Liver (tissue), 9 donors: ENCODE data around the gene UNC45B. TPM values are rescaled to one million over a fixed set of nuclear protein-coding genes. Genes with fewer than 3 reads are reported as not detected.

Source experiments
- DNase-seq: peaks from one replicate; pipeline ENCODE4 v3.0.0-alpha.2; 2017; ENCODE audit warnings: low spot score
- H3K27ac ChIP-seq, 2 donors: one replicate each; pipeline ENCODE4 v1.7.0; 2013; ENCODE audit warnings: inconsistent platforms in 2 of 2, low read length in 2 of 2, control low read depth in 1 of 2, low read depth in 1 of 2, mild to moderate bottlenecking in 1 of 2
- H3K27me3 ChIP-seq, 4 donors: one replicate each; pipeline versions ENCODE4 v1.6.1 to v1.7.0; 2013; ENCODE audit warnings: low read length in 3 of 4, inconsistent platforms in 1 of 4, mild to moderate bottlenecking in 1 of 4, moderate library complexity in 1 of 4; ENCODE audit not compliant: control insufficient read depth in 4 of 4, insufficient read depth in 4 of 4
- H3K36me3 ChIP-seq, 4 donors: one replicate each; pipeline versions ENCODE4 v1.6.1 to v1.7.0; 2013; ENCODE audit warnings: low read length in 3 of 4, mild to moderate bottlenecking in 3 of 4, low read depth in 1 of 4, moderate library complexity in 1 of 4; ENCODE audit not compliant: control insufficient read depth in 4 of 4, insufficient read depth in 3 of 4
- H3K4me1 ChIP-seq, 4 donors: one replicate each; pipeline versions ENCODE4 v1.6.1 to v1.7.0; 2013; ENCODE audit warnings: low read length in 3 of 4, mild to moderate bottlenecking in 3 of 4, moderate library complexity in 1 of 4; ENCODE audit not compliant: control insufficient read depth in 4 of 4, insufficient read depth in 4 of 4
- H3K4me3 ChIP-seq, 3 donors: one replicate each; pipeline versions ENCODE4 v1.6.1 to v1.7.0; 2013; ENCODE audit warnings: low read length in 3 of 3, control low read depth in 1 of 3, low read depth in 1 of 3, mild to moderate bottlenecking in 1 of 3
- H3K9ac ChIP-seq, 2 donors: one replicate each; pipeline ENCODE4 v1.7.0; 2013; ENCODE audit warnings: low read length in 2 of 2, mild to moderate bottlenecking in 2 of 2, moderate library complexity in 2 of 2, control low read depth in 1 of 2, low read depth in 1 of 2
- H3K9me3 ChIP-seq, 4 donors: one replicate each; pipeline versions ENCODE4 v1.6.1 to v1.7.0; 2013; ENCODE audit warnings: low read length in 3 of 4; ENCODE audit not compliant: control insufficient read depth in 4 of 4
- FOXA1 ChIP-seq: IDR thresholded peaks from 2 replicates; pipeline ENCODE4 v1.6.1; 2016; ENCODE audit warnings: antibody characterized with exemption
- FOXA2 ChIP-seq: IDR thresholded peaks from 2 replicates; pipeline ENCODE4 v1.6.1; 2016; ENCODE audit warnings: antibody characterized with exemption
- GABPA ChIP-seq, 2 donors: IDR thresholded peaks in 1 of 2; conservative IDR thresholded peaks in 1 of 2; 2 replicates each; pipeline ENCODE4 v1.6.1; 2016; ENCODE audit warnings: antibody characterized with exemption in 2 of 2, mild to moderate bottlenecking in 1 of 2, moderate library complexity in 1 of 2
- HNF4A ChIP-seq, 2 donors: conservative IDR thresholded peaks; 2 replicates each; pipeline ENCODE4 v1.6.1; 2016; ENCODE audit warnings: antibody characterized with exemption in 2 of 2, mild to moderate bottlenecking in 2 of 2
- JUND ChIP-seq, 2 donors: IDR thresholded peaks; 2 replicates each; pipeline ENCODE4 v1.6.1; 2016; ENCODE audit warnings: antibody characterized with exemption in 2 of 2
- NR2F2 ChIP-seq: IDR thresholded peaks from 2 replicates; pipeline ENCODE4 v1.6.1; 2016; ENCODE audit warnings: antibody characterized with exemption
- RAD21 ChIP-seq, 2 donors: IDR thresholded peaks; 2 replicates each; pipeline ENCODE4 v1.6.1; 2016; ENCODE audit warnings: antibody characterized with exemption in 2 of 2, mild to moderate bottlenecking in 2 of 2
- RXRA ChIP-seq, 2 donors: IDR thresholded peaks; 2 replicates each; pipeline ENCODE4 v1.6.1; 2017 to 2018; ENCODE audit warnings: antibody characterized with exemption in 2 of 2, mild to moderate bottlenecking in 1 of 2
- SP1 ChIP-seq: IDR thresholded peaks from 2 replicates; pipeline ENCODE4 v1.6.1; 2018; ENCODE audit warnings: antibody characterized with exemption, mild to moderate bottlenecking
- WGBS: extraction: QIAGEN DNeasy Blood & Tissue Kit; methylation state at CpG from one replicate; pipeline ENCODE4 v1.1.7; 2013; 5-methylcytosine and 5-hydroxymethylcytosine counted together
- polyA plus RNA-seq, 2 donors: library from polyadenylated mRNA; stranded (reverse) in 1 of 2; unstranded in 1 of 2; fragments of 200-250 nt in 1 of 2; fragments of >200 nt in 1 of 2; fragmentation: Nextera tagmentation in 1 of 2; extraction: Ambion mirVana in 1 of 2; gene quantifications; one replicate each; pipeline versions ENCODE4 v1.2.1 to v1.2.3, GENCODE V29; 2013 to 2015
- total RNA-seq, 2 donors: library from RNA; depleted of rRNA; stranded (reverse); fragments of >200 nt; gene quantifications; one replicate each; pipeline ENCODE4 v1.2.3, GENCODE V29; 2014
- TF ChIP-seq, protein P1 (sequence below): IDR thresholded peaks from 2 replicates; pipeline ENCODE4 v1.6.1; 2016; ENCODE audit warnings: antibody characterized with exemption, mild to moderate bottlenecking
- TF ChIP-seq, protein P2 (sequence below): IDR thresholded peaks from 2 replicates; pipeline ENCODE4 v1.6.1; 2016; ENCODE audit warnings: antibody characterized with exemption
- TF ChIP-seq, protein P3 (sequence below): fragments of 150-350 bp; IDR thresholded peaks from 2 replicates; pipeline ENCODE4 v1.5.1; 2017; ENCODE audit warnings: improper control_type of control experiment, low read depth, low read length; ENCODE audit not compliant: missing input control
- TF ChIP-seq, protein P4 (sequence below): IDR thresholded peaks from 2 replicates; pipeline ENCODE4 v1.6.1; 2016; ENCODE audit warnings: antibody characterized with exemption
- donor health status: healthy.
- donor health status: healthy.
- donor health status: healthy.
- donor health status: healthy.
- donor health status: healthy.

UNC45B gene
- total and polyA plus RNA-seq, 4 donors = 0.02 to 0.09 TPM; not detected in 2

DNA sequence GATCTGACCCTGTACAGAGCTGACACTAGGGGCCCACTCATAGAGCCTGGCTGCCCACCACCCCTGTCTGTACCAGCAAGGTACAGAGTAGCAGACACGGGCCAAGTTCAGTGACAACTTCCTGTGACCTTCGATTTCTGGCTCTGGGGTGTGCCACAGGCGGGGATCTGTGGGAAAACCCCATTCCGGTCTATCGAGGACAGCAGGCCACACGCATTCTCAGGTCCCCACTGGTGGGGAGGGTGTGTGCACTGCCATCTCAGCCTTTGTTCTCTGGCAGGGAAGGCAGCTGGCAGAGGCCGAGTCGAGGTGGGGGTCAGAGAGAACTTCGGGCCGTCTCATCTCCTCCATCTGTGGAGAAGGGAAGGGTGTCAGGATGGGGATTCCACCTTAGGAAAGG lies 15.5 kb upstream of the UNC45B start:
- H3K9me3 ChIP-seq = no peaks in the 10 kb centered on the region
- H3K4me3 ChIP-seq = no peak overlapping the region
- H3K27ac ChIP-seq = no peak overlapping the region
- TF ChIP-seq, protein P1, sequence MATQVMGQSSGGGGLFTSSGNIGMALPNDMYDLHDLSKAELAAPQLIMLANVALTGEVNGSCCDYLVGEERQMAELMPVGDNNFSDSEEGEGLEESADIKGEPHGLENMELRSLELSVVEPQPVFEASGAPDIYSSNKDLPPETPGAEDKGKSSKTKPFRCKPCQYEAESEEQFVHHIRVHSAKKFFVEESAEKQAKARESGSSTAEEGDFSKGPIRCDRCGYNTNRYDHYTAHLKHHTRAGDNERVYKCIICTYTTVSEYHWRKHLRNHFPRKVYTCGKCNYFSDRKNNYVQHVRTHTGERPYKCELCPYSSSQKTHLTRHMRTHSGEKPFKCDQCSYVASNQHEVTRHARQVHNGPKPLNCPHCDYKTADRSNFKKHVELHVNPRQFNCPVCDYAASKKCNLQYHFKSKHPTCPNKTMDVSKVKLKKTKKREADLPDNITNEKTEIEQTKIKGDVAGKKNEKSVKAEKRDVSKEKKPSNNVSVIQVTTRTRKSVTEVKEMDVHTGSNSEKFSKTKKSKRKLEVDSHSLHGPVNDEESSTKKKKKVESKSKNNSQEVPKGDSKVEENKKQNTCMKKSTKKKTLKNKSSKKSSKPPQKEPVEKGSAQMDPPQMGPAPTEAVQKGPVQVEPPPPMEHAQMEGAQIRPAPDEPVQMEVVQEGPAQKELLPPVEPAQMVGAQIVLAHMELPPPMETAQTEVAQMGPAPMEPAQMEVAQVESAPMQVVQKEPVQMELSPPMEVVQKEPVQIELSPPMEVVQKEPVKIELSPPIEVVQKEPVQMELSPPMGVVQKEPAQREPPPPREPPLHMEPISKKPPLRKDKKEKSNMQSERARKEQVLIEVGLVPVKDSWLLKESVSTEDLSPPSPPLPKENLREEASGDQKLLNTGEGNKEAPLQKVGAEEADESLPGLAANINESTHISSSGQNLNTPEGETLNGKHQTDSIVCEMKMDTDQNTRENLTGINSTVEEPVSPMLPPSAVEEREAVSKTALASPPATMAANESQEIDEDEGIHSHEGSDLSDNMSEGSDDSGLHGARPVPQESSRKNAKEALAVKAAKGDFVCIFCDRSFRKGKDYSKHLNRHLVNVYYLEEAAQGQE = no peak
- TF ChIP-seq HNF4A (conservative IDR thresholded peaks at IDR 0.05) (no peak), SP1 (no peak)
- peaks cover 8 to 62% (median 40%) of the 10 kb centered on the region in 4 donors for H3K36me3 ChIP-seq
- peaks cover 0 to 6% (median 0%) of the 10 kb centered on the region in 4 donors for H3K4me1 ChIP-seq
- H3K9ac ChIP-seq = no peak overlapping the region
- DNase-seq = no peak
- WGBS = 42% methylated on average over 10 of the region's 10 CpGs
- H3K27me3 ChIP-seq = no peaks in the 10 kb centered on the region

DNA sequence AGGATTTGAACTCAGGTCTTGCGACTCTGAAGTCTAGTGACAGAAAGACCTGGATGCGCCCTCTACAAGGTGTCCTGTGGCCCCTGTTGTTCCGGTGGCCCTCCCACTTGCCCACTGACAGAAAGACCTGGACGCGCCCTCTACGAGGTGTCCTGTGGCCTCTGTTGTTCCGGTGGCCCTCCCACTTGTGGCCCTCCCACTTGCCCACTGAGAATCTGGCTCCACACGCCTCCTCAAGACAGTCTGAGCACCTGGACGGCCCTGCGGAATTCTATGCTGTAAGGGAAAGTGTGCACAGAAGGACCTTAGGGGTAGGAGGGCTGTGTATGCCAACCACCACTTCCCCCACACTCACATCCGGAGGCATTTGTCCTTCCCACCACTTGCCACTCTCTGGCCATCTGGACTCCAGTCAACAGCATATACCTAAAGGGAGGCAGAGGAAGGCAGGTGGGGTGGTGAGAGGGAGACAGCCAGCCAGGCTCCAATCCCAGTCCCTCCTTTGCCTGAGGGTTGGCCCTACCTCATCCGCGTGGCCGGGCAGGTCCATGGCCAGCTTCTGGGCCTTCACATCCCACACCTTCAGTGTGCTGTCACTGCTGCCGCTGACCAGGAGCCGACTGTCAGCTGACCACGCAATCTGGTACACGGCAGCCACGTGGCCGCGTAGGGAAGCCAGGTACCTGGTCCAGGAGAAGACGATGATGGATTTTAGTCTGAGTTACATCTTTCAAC lies 14.6 kb upstream of the UNC45B start:
- no peaks in the 10 kb centered on the region for H3K27me3 ChIP-seq
- H3K36me3 ChIP-seq = peaks cover 8 to 71% (median 48%) of the 10 kb centered on the region in 4 donors
- no peak overlapping the region for H3K9ac ChIP-seq
- H3K4me1 ChIP-seq = peaks cover 0 to 6% (median 0%) of the 10 kb centered on the region in 4 donors
- H3K27ac ChIP-seq = no peak overlapping the region
- 97% methylated on average over 22 of the region's 22 CpGs for WGBS
- no peak for DNase-seq
- no peak overlapping the region for H3K4me3 ChIP-seq
- H3K9me3 ChIP-seq = no peaks in the 10 kb centered on the region
- TF ChIP-seq, protein P2, sequence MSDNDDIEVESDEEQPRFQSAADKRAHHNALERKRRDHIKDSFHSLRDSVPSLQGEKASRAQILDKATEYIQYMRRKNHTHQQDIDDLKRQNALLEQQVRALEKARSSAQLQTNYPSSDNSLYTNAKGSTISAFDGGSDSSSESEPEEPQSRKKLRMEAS = no peak
- TF ChIP-seq JUND (IDR thresholded peaks at IDR 0.05) = no peak
- no peak for TF ChIP-seq RAD21 (IDR thresholded peaks at IDR 0.05)
- TF ChIP-seq FOXA2 = no peak

DNA sequence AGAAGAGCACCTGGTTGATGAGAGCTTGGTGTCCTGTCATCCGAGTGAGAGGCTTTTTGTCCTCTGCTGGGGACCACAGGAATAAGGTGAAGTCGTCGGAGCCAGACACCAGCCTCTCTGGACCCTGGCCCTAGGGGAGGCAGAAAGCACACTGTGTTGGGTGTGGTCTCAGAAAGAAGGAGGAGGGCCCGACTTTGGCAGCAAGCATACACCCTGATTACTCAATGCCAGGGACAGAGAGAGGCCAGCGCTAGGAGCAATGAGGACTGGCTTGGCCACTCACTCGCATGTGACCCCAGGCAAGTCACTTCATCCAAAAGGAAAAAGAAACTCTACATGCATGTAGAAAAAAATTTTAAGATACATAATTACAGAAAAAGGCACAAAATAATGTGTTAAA lies 12.3 kb upstream of the UNC45B start:
- no peak for TF ChIP-seq GABPA (IDR thresholded peaks at IDR 0.05 in 1 of 2, conservative IDR thresholded peaks at IDR 0.05 in 1 of 2)
- no peak for TF ChIP-seq FOXA1
- TF ChIP-seq, protein P3, sequence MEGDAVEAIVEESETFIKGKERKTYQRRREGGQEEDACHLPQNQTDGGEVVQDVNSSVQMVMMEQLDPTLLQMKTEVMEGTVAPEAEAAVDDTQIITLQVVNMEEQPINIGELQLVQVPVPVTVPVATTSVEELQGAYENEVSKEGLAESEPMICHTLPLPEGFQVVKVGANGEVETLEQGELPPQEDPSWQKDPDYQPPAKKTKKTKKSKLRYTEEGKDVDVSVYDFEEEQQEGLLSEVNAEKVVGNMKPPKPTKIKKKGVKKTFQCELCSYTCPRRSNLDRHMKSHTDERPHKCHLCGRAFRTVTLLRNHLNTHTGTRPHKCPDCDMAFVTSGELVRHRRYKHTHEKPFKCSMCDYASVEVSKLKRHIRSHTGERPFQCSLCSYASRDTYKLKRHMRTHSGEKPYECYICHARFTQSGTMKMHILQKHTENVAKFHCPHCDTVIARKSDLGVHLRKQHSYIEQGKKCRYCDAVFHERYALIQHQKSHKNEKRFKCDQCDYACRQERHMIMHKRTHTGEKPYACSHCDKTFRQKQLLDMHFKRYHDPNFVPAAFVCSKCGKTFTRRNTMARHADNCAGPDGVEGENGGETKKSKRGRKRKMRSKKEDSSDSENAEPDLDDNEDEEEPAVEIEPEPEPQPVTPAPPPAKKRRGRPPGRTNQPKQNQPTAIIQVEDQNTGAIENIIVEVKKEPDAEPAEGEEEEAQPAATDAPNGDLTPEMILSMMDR = no peak
- TF ChIP-seq, protein P4, sequence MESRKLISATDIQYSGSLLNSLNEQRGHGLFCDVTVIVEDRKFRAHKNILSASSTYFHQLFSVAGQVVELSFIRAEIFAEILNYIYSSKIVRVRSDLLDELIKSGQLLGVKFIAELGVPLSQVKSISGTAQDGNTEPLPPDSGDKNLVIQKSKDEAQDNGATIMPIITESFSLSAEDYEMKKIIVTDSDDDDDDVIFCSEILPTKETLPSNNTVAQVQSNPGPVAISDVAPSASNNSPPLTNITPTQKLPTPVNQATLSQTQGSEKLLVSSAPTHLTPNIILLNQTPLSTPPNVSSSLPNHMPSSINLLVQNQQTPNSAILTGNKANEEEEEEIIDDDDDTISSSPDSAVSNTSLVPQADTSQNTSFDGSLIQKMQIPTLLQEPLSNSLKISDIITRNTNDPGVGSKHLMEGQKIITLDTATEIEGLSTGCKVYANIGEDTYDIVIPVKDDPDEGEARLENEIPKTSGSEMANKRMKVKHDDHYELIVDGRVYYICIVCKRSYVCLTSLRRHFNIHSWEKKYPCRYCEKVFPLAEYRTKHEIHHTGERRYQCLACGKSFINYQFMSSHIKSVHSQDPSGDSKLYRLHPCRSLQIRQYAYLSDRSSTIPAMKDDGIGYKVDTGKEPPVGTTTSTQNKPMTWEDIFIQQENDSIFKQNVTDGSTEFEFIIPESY = no peak
- TF ChIP-seq HNF4A (conservative IDR thresholded peaks at IDR 0.05) = no peak
- TF ChIP-seq FOXA2 = no peak
- no peak for TF ChIP-seq JUND (IDR thresholded peaks at IDR 0.05)
- TF ChIP-seq RAD21 (IDR thresholded peaks at IDR 0.05) = no peak
- TF ChIP-seq NR2F2 = no peak
- no peak for TF ChIP-seq SP1
- no peak for TF ChIP-seq RXRA (IDR thresholded peaks at IDR 0.05)
- Histone ChIP-seq H3K4me3 (no peak overlapping the region), H3K9ac (no peak overlapping the region), H3K27me3 (no peaks in the 10 kb centered on the region), H3K4me1 (peaks cover 0 to 6% (median 0%) of the 10 kb centered on the region in 4 donors), H3K9me3 (no peaks in the 10 kb centered on the region), H3K27ac (no peak overlapping the region), H3K36me3 (peaks cover 8 to 86% (median 55%) of the 10 kb centered on the region in 4 donors)
- 87% methylated on average over 6 of the region's 6 CpGs for WGBS
- DNase-seq = no peak
